ENCODE measurements around the gene TMED9. TPM values are rescaled to one million over a fixed set of nuclear protein-coding genes. Genes with fewer than 3 reads are reported as not detected.

TMED9 gene
- total RNA-seq, 1 donor from 2014 or later, result 216 TPM

GRCh38 chr5:177565046-177565445 is 27.0 kb upstream of the TMED9 start:
- no peak for DNase-seq (ENCODE audit: extremely low spot score, unreplicated experiment)
- Mint-ChIP-seq H3K9me3 (ENCODE audit: unreplicated experiment) (peaks cover 5% of the 10 kb centered on the region), H3K27me3 (ENCODE audit: unreplicated experiment) (peaks cover 9% of the 10 kb centered on the region), H3K36me3 (ENCODE audit: unreplicated experiment) (no peaks in the 10 kb centered on the region), H3K4me1 (ENCODE audit: unreplicated experiment) (peaks cover 4% of the 10 kb centered on the region), H3K4me3 (ENCODE audit: unreplicated experiment) (no peak overlapping the region), H3K27ac (ENCODE audit: unreplicated experiment) (no peak overlapping the region)
- TF ChIP-seq, protein P1, sequence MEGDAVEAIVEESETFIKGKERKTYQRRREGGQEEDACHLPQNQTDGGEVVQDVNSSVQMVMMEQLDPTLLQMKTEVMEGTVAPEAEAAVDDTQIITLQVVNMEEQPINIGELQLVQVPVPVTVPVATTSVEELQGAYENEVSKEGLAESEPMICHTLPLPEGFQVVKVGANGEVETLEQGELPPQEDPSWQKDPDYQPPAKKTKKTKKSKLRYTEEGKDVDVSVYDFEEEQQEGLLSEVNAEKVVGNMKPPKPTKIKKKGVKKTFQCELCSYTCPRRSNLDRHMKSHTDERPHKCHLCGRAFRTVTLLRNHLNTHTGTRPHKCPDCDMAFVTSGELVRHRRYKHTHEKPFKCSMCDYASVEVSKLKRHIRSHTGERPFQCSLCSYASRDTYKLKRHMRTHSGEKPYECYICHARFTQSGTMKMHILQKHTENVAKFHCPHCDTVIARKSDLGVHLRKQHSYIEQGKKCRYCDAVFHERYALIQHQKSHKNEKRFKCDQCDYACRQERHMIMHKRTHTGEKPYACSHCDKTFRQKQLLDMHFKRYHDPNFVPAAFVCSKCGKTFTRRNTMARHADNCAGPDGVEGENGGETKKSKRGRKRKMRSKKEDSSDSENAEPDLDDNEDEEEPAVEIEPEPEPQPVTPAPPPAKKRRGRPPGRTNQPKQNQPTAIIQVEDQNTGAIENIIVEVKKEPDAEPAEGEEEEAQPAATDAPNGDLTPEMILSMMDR (IDR thresholded peaks at IDR 0.05), result no peak

DNA sequence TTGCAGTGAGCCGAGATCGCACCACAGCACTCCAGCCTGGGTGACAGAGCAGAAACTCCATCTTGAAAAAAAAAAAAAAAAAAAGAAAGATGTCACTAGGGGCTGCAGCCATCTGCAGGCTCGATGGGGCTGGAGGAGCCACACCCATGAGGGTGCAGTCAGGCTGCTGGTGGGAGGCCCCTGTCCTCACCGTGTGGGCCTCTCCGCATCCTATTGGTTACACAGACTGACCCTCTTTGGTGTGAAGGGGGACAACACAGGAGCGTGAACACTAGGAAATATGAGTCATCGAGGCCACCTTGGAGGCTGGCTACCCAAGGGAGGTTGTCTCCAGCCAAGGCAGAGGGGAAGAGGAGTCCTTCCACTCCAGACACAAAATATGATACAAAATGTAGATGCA is 23.7 kb upstream of the TMED9 start:
- Mint-ChIP-seq H3K27me3 (ENCODE audit: unreplicated experiment) (peaks cover 9% of the 10 kb centered on the region), H3K4me1 (ENCODE audit: unreplicated experiment) (no peaks in the 10 kb centered on the region), H3K27ac (ENCODE audit: unreplicated experiment) (no peak overlapping the region), H3K4me3 (ENCODE audit: unreplicated experiment) (no peak overlapping the region), H3K36me3 (ENCODE audit: unreplicated experiment) (no peaks in the 10 kb centered on the region), H3K9me3 (ENCODE audit: unreplicated experiment) (no peaks in the 10 kb centered on the region)
- TF ChIP-seq, protein P1 (IDR thresholded peaks at IDR 0.05), result no peak
- no peak for DNase-seq (ENCODE audit: extremely low spot score, unreplicated experiment)

GRCh38 chr5:177569894-177570293 is 22.1 kb upstream of the TMED9 start:
- H3K4me3 Mint-ChIP-seq (ENCODE audit: unreplicated experiment), result no peak overlapping the region
- DNase-seq (ENCODE audit: extremely low spot score, unreplicated experiment), result no peak
- H3K27ac Mint-ChIP-seq (ENCODE audit: unreplicated experiment), result no peak overlapping the region
- H3K9me3 Mint-ChIP-seq (ENCODE audit: unreplicated experiment), result no peaks in the 10 kb centered on the region
- no peaks in the 10 kb centered on the region for H3K36me3 Mint-ChIP-seq (ENCODE audit: unreplicated experiment)
- H3K27me3 Mint-ChIP-seq (ENCODE audit: unreplicated experiment), result peaks cover 17% of the 10 kb centered on the region
- TF ChIP-seq, protein P1 (IDR thresholded peaks at IDR 0.05), result no peak
- no peaks in the 10 kb centered on the region for H3K4me1 Mint-ChIP-seq (ENCODE audit: unreplicated experiment)

DNA sequence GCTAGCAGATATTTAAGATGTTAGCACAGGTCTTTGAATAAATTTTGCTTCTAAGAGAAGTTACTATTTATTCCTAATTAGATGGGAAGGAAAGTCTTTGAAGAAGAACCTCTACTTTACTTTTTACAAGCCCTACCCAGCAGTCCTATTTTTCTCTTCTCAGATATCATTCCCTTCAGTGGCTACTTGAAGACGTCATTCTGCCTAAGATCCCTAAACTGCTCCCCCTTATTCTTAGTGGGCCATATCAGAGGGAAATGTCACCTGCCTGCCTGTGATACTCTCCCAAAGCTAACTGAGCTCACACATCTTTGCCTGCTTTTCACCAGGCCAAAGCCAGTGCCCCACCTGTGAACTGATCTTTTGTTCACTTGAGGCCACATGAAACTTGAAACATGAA is 16.5 kb upstream of the TMED9 start:
- Mint-ChIP-seq H3K36me3 (ENCODE audit: unreplicated experiment) (no peaks in the 10 kb centered on the region), H3K27ac (ENCODE audit: unreplicated experiment) (no peak overlapping the region), H3K4me1 (ENCODE audit: unreplicated experiment) (no peaks in the 10 kb centered on the region), H3K27me3 (ENCODE audit: unreplicated experiment) (peaks cover 22% of the 10 kb centered on the region), H3K9me3 (ENCODE audit: unreplicated experiment) (no peaks in the 10 kb centered on the region), H3K4me3 (ENCODE audit: unreplicated experiment) (no peak overlapping the region)
- TF ChIP-seq, protein P1 (IDR thresholded peaks at IDR 0.05), result no peak
- no peak for DNase-seq (ENCODE audit: extremely low spot score, unreplicated experiment)

DNA sequence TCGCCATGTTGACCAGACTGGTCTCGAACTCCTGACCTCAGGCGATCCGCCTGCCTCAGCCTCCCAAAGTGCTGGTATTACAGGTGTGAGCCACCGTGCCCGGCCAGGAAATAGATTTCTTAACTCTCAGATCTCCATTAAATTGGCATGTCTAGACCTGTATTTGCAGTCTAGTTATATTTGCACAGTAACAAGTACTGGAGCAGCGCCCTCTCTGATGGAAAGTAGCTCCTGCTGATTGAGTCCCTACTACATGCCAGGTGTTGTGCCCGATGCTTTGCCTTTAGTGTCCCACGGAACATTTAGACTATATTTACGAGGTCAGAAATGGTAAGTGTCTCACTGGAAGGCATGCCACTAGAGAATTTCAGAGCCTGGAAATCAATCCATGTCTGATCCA is 15.8 kb upstream of the TMED9 start:
- Mint-ChIP-seq H3K4me1 (ENCODE audit: unreplicated experiment) (no peaks in the 10 kb centered on the region), H3K4me3 (ENCODE audit: unreplicated experiment) (no peak overlapping the region), H3K9me3 (ENCODE audit: unreplicated experiment) (no peaks in the 10 kb centered on the region), H3K36me3 (ENCODE audit: unreplicated experiment) (no peaks in the 10 kb centered on the region), H3K27me3 (ENCODE audit: unreplicated experiment) (peaks cover 22% of the 10 kb centered on the region), H3K27ac (ENCODE audit: unreplicated experiment) (no peak overlapping the region)
- no peak for DNase-seq (ENCODE audit: extremely low spot score, unreplicated experiment)
- TF ChIP-seq, protein P1 (IDR thresholded peaks at IDR 0.05), result no peak
